ENCODE results near the gene DOCK3. TPM values are rescaled to one million over a fixed set of nuclear protein-coding genes. Genes with fewer than 3 reads are reported as not detected.

DOCK3 gene
- polyA plus RNA-seq, 2 of the 4 experiments (the other 2 are of a cell fraction), result 0.40 to 0.46 TPM

GRCh38 chr3:51422211-51422610, 747.5 kb downstream of the DOCK3 start:
- no peak overlapping the region for H3K4me3 ChIP-seq
- H3K4me2 ChIP-seq, result no peak overlapping the region
- DNase-seq (ENCODE audit: low read depth in 1 of 2, low spot score in 1 of 2) (no peak), ATAC-seq (no peak), FAIRE-seq (no peak)
- ChIA-PET POLR2A (no interaction called here), CTCF (interaction anchor here (0.6 kb wide), 1 partner anchor 9 kb away, joined by 3 read pairs; no protein-coding TSS in a partner anchor)
- TF ChIP-seq REST (IDR thresholded peaks at IDR 0.05) (no peak), TP53 (CRISPR knock-in tag; IDR thresholded peaks at IDR 0.05) (no peak), MAFK (IDR thresholded peaks at IDR 0.05; ENCODE audit: partially characterized antibody) (no peak)
- H3K4me1 ChIP-seq, result no peaks in the 10 kb centered on the region
- no peak overlapping the region for H3K27ac ChIP-seq
- no peaks in the 10 kb centered on the region for H3K9me3 ChIP-seq
- WGBS (ENCODE audit: missing lambda C conversion rate), result 96% methylated on average over 3 of the region's 3 CpGs

- ATAC-seq (no peak), FAIRE-seq (no peak), DNase-seq (ENCODE audit: low read depth in 1 of 2, low spot score in 1 of 2) (no peak)
- Histone ChIP-seq H3K4me2 (no peak overlapping the region), H3K4me3 (no peak overlapping the region), H3K9me3 (no peaks in the 10 kb centered on the region), H3K4me1 (no peaks in the 10 kb centered on the region), H3K27ac (no peak overlapping the region)
- CTCF ChIA-PET, result interaction anchor here (1.8 kb wide), 1 partner anchor 811 kb away, joined by 5 read pairs; no protein-coding TSS in a partner anchor
- TF ChIP-seq BCL3 (IDR thresholded peaks at IDR 0.05) (no peak), ZC3H11A (IDR thresholded peaks at IDR 0.05) (no peak), MAZ (IDR thresholded peaks at IDR 0.05; ENCODE audit: borderline replicate concordance, low read depth, low read length) (no peak), CHD4 (IDR thresholded peaks at IDR 0.05; ENCODE audit: borderline replicate concordance) (no peak), FOXS1 (CRISPR knock-in tag; IDR thresholded peaks at IDR 0.05) (no peak), KDM1A (IDR thresholded peaks at IDR 0.05; ENCODE audit: low read depth) (no peak), REST (IDR thresholded peaks at IDR 0.05) (no peak), FOSB (CRISPR knock-in tag; IDR thresholded peaks at IDR 0.05) (no peak)
- 90% methylated on average over 4 of the region's 4 CpGs for WGBS (ENCODE audit: missing lambda C conversion rate)
- POLR2A ChIA-PET, result no interaction called here
Observed at GRCh38 chr3:51426921-51427320, 752.2 kb downstream of the DOCK3 start.

GRCh38 chr3:51429138-51429537, 754.4 kb downstream of the DOCK3 start:
- H3K4me1 ChIP-seq, result no peaks in the 10 kb centered on the region
- no peak overlapping the region for H3K4me2 ChIP-seq
- no peak for FAIRE-seq
- H3K27ac ChIP-seq, result no peak overlapping the region
- POLR2A ChIA-PET, result no interaction called here
- H3K9me3 ChIP-seq, result no peaks in the 10 kb centered on the region
- 90% methylated on average over 3 of the region's 3 CpGs for WGBS (ENCODE audit: missing lambda C conversion rate)
- CTCF ChIA-PET, result interaction anchor here (1.3 kb wide), 1 partner anchor 39 kb away, joined by 4 read pairs; no protein-coding TSS in a partner anchor
- no peak for DNase-seq (ENCODE audit: low read depth in 1 of 2, low spot score in 1 of 2)
- ATAC-seq, result no peak
- TF ChIP-seq NR3C1 (IDR thresholded peaks at IDR 0.05) (no peak), CEBPB (IDR thresholded peaks at IDR 0.05) (no peak), FOSB (CRISPR knock-in tag; IDR thresholded peaks at IDR 0.05) (no peak), SMC3 (IDR thresholded peaks at IDR 0.05) (no peak), BHLHE40 (IDR thresholded peaks at IDR 0.05; ENCODE audit: low read depth, low read length) (no peak), EHF (CRISPR knock-in tag; IDR thresholded peaks at IDR 0.05) (no peak), NFE2L2 (conservative IDR thresholded peaks at IDR 0.05; ENCODE audit: low read length) (no peak), SREBF2 (IDR thresholded peaks at IDR 0.05) (no peak), POLR2AphosphoS2 (conservative IDR thresholded peaks at IDR 0.05; ENCODE audit: low read length) (no peak), PHF8 (IDR thresholded peaks at IDR 0.05; ENCODE audit: borderline replicate concordance, low read depth) (no peak), POLR2A (IDR thresholded peaks at IDR 0.05; ENCODE audit: low read length) (no peak), MAZ (IDR thresholded peaks at IDR 0.05; ENCODE audit: borderline replicate concordance, low read depth, low read length) (no peak), KDM5A (IDR thresholded peaks at IDR 0.05) (no peak)
- TF ChIP-seq, protein P1, sequence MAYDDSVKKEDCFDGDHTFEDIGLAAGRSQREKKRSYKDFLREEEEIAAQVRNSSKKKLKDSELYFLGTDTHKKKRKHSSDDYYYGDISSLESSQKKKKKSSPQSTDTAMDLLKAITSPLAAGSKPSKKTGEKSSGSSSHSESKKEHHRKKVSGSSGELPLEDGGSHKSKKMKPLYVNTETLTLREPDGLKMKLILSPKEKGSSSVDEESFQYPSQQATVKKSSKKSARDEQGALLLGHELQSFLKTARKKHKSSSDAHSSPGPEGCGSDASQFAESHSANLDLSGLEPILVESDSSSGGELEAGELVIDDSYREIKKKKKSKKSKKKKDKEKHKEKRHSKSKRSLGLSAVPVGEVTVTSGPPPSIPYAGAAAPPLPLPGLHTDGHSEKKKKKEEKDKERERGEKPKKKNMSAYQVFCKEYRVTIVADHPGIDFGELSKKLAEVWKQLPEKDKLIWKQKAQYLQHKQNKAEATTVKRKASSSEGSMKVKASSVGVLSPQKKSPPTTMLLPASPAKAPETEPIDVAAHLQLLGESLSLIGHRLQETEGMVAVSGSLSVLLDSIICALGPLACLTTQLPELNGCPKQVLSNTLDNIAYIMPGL (CRISPR knock-in tag; IDR thresholded peaks at IDR 0.05; ENCODE audit: borderline replicate concordance), result no peak
- no peak overlapping the region for H3K4me3 ChIP-seq

Measured in A549 (cell line).